HG02610 (cell line): ENCODE measurements around the gene IGFBP5.

Experiments
- ATAC-seq: cut with Tn5 transposase; IDR thresholded peaks from one replicate; pipeline ENCODE4 v1.9.1; 2021; ENCODE audit warnings: mild to moderate bottlenecking, moderate library complexity; ENCODE audit not compliant: unreplicated experiment

The IGFBP5 gene

GRCh38 chr2:216670266-216671080 lies 24.9 kb downstream of the IGFBP5 start:
- no peak for ATAC-seq

GRCh38 chr2:216666461-216667233 lies 28.7 kb downstream of the IGFBP5 start:
- ATAC-seq, result peak; percentile 61

GRCh38 chr2:216665717-216666116 lies 29.6 kb downstream of the IGFBP5 start:
- ATAC-seq, result no peak

GRCh38 chr2:216665242-216665641 lies 30.1 kb downstream of the IGFBP5 start:
- ATAC-seq, result no peak

- peak; percentile 61 for ATAC-seq
Observed at GRCh38 chr2:216664593-216665034, 30.7 kb downstream of the IGFBP5 start.

GRCh38 chr2:216663846-216664245 lies 31.5 kb downstream of the IGFBP5 start:
- ATAC-seq, result no peak

- no peak for ATAC-seq
Observed at GRCh38 chr2:216663106-216663505, 32.2 kb downstream of the IGFBP5 start.

GRCh38 chr2:216661639-216662375 lies 33.5 kb downstream of the IGFBP5 start:
- no peak for ATAC-seq

- ATAC-seq, result no peak
Observed at GRCh38 chr2:216661051-216661450, 34.3 kb downstream of the IGFBP5 start.

GRCh38 chr2:216660496-216660895 lies 34.9 kb downstream of the IGFBP5 start:
- ATAC-seq, result no peak

- no peak for ATAC-seq
Observed at GRCh38 chr2:216659276-216659675, 36.1 kb downstream of the IGFBP5 start.

- no peak for ATAC-seq
Observed at GRCh38 chr2:216658757-216659156, 36.6 kb downstream of the IGFBP5 start.

GRCh38 chr2:216657980-216658379 lies 37.4 kb downstream of the IGFBP5 start:
- ATAC-seq, result no peak

- ATAC-seq, result no peak
Observed at GRCh38 chr2:216657086-216657855, 38.1 kb downstream of the IGFBP5 start.

GRCh38 chr2:216654528-216655052 lies 40.8 kb downstream of the IGFBP5 start:
- ATAC-seq, result no peak

- ATAC-seq, result no peak
Observed at GRCh38 chr2:216653931-216654365, 41.4 kb downstream of the IGFBP5 start.

GRCh38 chr2:216653093-216653799 lies 42.1 kb downstream of the IGFBP5 start:
- ATAC-seq, result no peak

GRCh38 chr2:216652566-216652965 lies 42.8 kb downstream of the IGFBP5 start:
- no peak for ATAC-seq

- ATAC-seq, result no peak
Observed at GRCh38 chr2:216651351-216651881, 43.9 kb downstream of the IGFBP5 start.
